Nephron (organoid): ENCODE measurements around the gene VTI1A.

ENCODE experiments used
- H3K27ac Mint-ChIP-seq, 3 experiments: 2 replicates each; pipeline ENCODE4 v1.8.0; 2020; ENCODE audit warnings: mixed read lengths in 3 of 3, mild to moderate bottlenecking in 2 of 3, moderate library complexity in 1 of 3
- H3K27me3 Mint-ChIP-seq: 2 replicates; pipeline ENCODE4 v1.8.0; 2021; ENCODE audit warnings: low read depth, mild to moderate bottlenecking, moderate library complexity, mixed read lengths
- H3K36me3 Mint-ChIP-seq: 2 replicates; pipeline ENCODE4 v1.8.0; 2020; ENCODE audit warnings: low read depth, mixed read lengths
- H3K4me1 Mint-ChIP-seq: 2 replicates; pipeline ENCODE4 v1.8.0; 2020; ENCODE audit warnings: mixed read lengths
- H3K4me3 Mint-ChIP-seq, 3 experiments: 2 replicates each; pipeline ENCODE4 v1.8.0; 2020; ENCODE audit warnings: mild to moderate bottlenecking in 3 of 3, mixed read lengths in 3 of 3, moderate library complexity in 2 of 3
- H3K9me3 Mint-ChIP-seq: 2 replicates; pipeline ENCODE4 v1.8.0; 2020; ENCODE audit warnings: mixed read lengths
- TF ChIP-seq, protein P1 (sequence below), 3 experiments: fragments of 200-600 bp; sonication (generic); IDR thresholded peaks; one replicate each; pipeline ENCODE4 v1.5.0; 2021; ENCODE audit warnings: antibody characterized with exemption in 3 of 3; ENCODE audit not compliant: unreplicated experiment in 3 of 3

VTI1A gene

DNA sequence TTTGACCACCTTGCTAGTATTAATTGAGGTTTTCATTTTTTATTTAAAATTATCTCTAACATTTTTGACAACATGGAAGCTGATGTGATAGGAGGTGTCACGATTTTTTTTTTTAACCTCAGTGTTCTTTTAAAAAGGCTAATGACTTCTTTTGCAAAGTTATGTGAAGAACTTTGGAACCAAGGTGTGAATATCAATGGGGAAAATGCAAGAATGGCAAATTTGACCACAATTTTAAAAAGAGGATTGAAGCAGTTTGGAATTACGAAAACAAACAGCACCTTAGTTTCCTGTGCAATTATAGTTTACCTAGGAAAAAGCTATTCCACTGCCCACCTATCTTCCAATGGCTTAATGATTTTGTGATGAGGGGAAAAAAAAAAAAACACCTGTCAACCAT is 232.4 kb downstream of the VTI1A start:
- TF ChIP-seq, protein P1, sequence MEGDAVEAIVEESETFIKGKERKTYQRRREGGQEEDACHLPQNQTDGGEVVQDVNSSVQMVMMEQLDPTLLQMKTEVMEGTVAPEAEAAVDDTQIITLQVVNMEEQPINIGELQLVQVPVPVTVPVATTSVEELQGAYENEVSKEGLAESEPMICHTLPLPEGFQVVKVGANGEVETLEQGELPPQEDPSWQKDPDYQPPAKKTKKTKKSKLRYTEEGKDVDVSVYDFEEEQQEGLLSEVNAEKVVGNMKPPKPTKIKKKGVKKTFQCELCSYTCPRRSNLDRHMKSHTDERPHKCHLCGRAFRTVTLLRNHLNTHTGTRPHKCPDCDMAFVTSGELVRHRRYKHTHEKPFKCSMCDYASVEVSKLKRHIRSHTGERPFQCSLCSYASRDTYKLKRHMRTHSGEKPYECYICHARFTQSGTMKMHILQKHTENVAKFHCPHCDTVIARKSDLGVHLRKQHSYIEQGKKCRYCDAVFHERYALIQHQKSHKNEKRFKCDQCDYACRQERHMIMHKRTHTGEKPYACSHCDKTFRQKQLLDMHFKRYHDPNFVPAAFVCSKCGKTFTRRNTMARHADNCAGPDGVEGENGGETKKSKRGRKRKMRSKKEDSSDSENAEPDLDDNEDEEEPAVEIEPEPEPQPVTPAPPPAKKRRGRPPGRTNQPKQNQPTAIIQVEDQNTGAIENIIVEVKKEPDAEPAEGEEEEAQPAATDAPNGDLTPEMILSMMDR (IDR thresholded peaks at IDR 0.05; ENCODE audit: unreplicated experiment in 3 of 3), result no peak
- Mint-ChIP-seq H3K4me3 (no peak overlapping the region), H3K9me3 (no peaks in the 10 kb centered on the region), H3K27me3 (no peaks in the 10 kb centered on the region), H3K36me3 (no peaks in the 10 kb centered on the region), H3K4me1 (peaks cover 9% of the 10 kb centered on the region), H3K27ac (no peak overlapping the region)

DNA sequence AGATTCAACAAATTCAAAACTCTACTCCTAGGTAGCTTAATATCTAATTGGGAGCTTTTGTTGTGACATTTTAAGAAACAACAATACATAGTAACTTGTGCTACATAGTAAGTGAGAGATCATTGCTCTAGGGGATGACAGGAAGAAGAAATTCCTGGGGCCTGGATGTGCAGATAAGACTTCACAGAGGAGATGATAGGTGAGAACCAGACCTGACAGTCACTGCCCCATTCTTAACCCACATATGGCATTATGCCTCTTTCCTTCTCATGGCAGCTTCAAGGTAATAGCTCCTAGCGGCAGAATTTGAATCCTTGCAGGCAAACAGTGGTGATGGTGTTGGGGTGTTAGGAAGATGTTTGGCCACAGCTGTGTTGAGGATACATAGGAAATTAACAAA is 233.6 kb downstream of the VTI1A start:
- TF ChIP-seq, protein P1 (IDR thresholded peaks at IDR 0.05; ENCODE audit: unreplicated experiment in 3 of 3), result no peak
- Mint-ChIP-seq H3K36me3 (no peaks in the 10 kb centered on the region), H3K27me3 (no peaks in the 10 kb centered on the region), H3K4me3 (no peak overlapping the region), H3K9me3 (no peaks in the 10 kb centered on the region), H3K4me1 (peaks cover 9% of the 10 kb centered on the region), H3K27ac (no peak overlapping the region)

DNA sequence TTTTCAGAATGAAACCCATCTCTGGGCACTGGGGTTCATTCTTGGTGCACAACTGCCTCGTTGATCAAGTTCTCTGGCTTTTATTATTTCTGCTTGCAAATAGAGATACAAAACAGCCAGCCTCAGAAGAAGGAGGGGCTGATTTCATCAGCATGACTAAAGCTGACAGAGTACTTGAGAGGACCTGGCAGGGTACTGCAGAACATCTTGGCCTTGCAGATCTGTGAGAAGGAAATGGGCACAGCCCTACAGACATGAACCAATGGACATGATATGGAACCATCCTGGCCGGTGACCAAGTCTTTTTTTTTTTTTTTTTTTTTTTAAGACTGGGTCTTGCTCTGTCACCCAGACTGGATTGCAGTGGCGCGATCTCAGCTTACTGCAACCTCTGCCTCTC is 240.6 kb downstream of the VTI1A start:
- H3K36me3 Mint-ChIP-seq, result no peaks in the 10 kb centered on the region
- H3K9me3 Mint-ChIP-seq, result no peaks in the 10 kb centered on the region
- H3K27ac Mint-ChIP-seq, result no peak overlapping the region
- TF ChIP-seq, protein P1 (IDR thresholded peaks at IDR 0.05; ENCODE audit: unreplicated experiment in 3 of 3), result no peak
- H3K27me3 Mint-ChIP-seq, result no peaks in the 10 kb centered on the region
- H3K4me1 Mint-ChIP-seq, result peaks cover 4% of the 10 kb centered on the region
- no peak overlapping the region for H3K4me3 Mint-ChIP-seq

DNA sequence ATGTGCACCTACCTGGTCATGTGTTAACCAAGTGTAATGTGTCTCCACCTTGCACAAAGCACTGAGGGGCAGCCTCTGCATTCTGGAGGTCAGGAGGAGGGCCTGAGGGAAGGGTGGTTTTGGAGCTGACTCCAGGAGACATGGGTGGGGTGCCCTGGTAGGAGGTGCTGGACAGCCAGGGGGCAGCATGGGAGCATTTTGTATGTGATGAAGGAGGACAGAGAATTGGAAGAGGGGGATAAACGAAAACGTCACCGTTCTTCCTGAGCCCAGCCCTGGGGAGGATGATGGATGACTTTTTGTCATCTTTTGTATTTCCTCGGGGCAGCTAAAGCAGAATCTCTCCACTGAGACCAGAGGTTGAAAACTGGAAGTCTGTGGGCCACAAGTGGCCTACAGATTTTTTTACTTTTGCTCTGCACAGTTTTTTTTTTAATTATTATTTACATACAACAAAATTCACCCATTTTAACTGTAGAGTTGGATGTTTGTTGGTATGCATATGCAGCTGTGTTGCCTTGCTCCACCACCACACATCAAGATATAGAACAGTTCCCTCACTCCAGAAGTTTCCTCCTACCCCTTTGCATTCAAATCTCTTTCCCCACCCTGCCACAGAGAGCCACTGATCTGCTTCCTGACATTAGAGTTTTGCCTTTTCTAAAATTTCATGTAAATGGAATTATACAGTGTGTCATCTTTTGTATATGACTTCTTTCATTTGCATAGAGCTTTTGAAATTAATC is 242.5 kb downstream of the VTI1A start:
- Mint-ChIP-seq H3K4me1 (no peaks in the 10 kb centered on the region), H3K4me3 (no peak overlapping the region), H3K9me3 (no peaks in the 10 kb centered on the region), H3K27me3 (no peaks in the 10 kb centered on the region), H3K27ac (no peak overlapping the region), H3K36me3 (no peaks in the 10 kb centered on the region)
- TF ChIP-seq, protein P1 (IDR thresholded peaks at IDR 0.05; ENCODE audit: unreplicated experiment in 3 of 3), result peak; percentile 18 to 33 (median 29)

DNA sequence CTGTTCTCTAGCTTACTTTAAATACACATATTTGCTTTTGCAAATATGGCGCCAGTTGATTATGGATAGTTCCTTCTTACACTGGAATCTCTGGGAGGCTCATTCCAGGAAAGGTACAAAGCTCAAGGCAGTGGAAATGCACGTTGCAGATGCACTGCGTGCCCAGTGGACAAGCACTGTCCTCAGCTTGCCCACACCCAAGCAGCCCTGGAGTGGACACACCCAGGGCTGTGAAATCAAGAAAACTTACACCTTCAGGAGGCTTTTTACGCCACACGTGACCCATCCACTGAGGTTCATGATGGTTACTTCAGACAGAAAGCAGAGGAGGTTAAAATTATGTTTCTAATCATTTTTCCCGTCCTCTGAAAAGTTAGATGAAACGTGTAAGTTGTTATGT is 248.5 kb downstream of the VTI1A start:
- H3K9me3 Mint-ChIP-seq, result no peaks in the 10 kb centered on the region
- no peak overlapping the region for H3K4me3 Mint-ChIP-seq
- no peaks in the 10 kb centered on the region for H3K36me3 Mint-ChIP-seq
- TF ChIP-seq, protein P1 (IDR thresholded peaks at IDR 0.05; ENCODE audit: unreplicated experiment in 3 of 3), result no peak
- peaks cover 31% of the 10 kb centered on the region for H3K4me1 Mint-ChIP-seq
- no peak overlapping the region for H3K27ac Mint-ChIP-seq
- H3K27me3 Mint-ChIP-seq, result no peaks in the 10 kb centered on the region

DNA sequence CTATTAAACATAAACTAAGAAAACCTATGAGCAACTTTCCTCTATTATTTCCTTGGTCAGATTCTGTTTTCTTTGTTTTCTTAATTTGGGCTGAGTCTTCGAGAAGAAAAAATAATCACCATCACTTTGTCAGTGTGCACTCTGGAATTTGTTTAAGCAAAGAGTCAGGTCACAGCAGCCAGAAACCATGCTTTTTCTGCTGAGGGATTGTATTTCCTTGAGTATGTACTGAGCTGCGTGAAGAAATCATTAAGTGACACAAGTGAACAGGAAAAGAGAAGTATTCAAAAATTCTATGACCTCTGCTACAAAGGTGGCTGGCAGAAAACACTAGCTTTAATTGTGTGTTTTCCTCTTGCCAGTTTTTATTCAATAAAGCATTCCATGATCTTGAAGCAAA is 249.6 kb downstream of the VTI1A start:
- H3K27ac Mint-ChIP-seq, result peak overlapping the region in 2 of 3 experiments; percentile 41 to 64
- no peaks in the 10 kb centered on the region for H3K27me3 Mint-ChIP-seq
- TF ChIP-seq, protein P1 (IDR thresholded peaks at IDR 0.05; ENCODE audit: unreplicated experiment in 3 of 3), result no peak
- no peaks in the 10 kb centered on the region for H3K9me3 Mint-ChIP-seq
- H3K4me1 Mint-ChIP-seq, result peaks cover 40% of the 10 kb centered on the region
- H3K4me3 Mint-ChIP-seq, result no peak overlapping the region
- no peaks in the 10 kb centered on the region for H3K36me3 Mint-ChIP-seq
